MV-4-11 (cell line): Measurements from ENCODE around the gene TMPRSS11F.

ENCODE experiments used
- DNase-seq: peaks from one replicate; lab custom pipeline; 2025; lab: John Stamatoyannopoulos, UW

The TMPRSS11F gene

DNA sequence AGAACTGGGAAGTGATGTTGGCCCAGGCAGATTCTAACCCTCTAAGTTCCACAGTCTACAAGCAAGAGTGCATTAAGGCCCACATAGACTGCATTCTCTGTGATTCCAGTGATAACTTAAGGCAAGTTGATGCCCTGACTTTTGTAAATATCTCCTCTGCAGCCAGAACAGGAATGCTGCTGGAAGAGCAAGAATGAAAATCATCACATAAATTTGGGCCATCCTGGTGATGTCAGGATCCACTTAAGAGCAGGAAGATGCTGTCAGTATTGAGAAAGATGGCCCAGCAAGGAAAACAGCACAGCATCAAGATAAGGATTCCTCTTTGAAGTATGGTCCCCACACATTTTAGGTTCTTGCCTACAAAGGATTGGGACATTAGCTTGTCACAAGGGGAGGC is 52.4 kb downstream of the TMPRSS11F start:
- DNase-seq: no peak

- DNase-seq: no peak
Measured at GRCh38 chr4:68076194-68076593, 53.5 kb downstream of the TMPRSS11F start.

DNA sequence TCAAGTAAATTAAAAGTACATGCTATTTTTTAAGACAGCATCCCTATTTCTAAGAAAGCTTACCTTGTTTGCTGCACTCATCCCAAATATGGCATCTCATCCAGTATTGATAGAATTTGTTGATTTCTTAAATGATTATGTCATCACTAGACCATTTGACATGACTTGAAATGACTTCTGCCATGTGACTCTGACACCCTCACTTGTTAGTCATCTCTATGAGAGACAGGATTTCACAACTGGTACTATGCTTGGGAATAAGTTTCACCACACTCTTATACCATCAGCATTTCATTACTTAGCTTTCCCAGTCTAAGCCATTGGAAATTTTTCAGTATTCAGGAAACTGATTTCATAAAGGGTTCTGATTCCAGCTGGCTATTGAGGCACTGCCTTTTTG is 55.3 kb downstream of the TMPRSS11F start:
- peak; percentile 29 for DNase-seq

DNA sequence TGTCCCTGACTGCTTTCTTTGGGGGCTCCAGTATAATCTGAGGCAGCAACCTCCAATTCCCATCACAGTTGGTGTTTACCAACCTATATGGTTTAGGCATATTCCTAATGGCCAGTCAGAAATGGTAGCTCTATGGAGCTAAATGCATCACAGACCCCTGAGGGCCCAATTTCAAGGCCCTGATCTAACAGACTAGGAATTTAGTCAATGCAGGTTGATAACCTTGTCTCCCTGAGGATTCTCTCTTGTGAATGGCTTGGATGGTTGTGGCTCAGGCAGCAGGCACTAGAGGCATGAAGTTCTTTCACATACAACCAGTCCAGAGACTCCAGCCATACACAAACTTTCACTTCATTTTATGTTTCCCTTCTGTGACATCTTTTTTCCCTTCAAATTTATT is 59.4 kb downstream of the TMPRSS11F start:
- no peak for DNase-seq

- DNase-seq: no peak
Measured at GRCh38 chr4:68062501-68062900, 67.2 kb downstream of the TMPRSS11F start.

GRCh38 chr4:68038272-68038671 is 91.4 kb downstream of the TMPRSS11F start:
- no peak for DNase-seq

DNA sequence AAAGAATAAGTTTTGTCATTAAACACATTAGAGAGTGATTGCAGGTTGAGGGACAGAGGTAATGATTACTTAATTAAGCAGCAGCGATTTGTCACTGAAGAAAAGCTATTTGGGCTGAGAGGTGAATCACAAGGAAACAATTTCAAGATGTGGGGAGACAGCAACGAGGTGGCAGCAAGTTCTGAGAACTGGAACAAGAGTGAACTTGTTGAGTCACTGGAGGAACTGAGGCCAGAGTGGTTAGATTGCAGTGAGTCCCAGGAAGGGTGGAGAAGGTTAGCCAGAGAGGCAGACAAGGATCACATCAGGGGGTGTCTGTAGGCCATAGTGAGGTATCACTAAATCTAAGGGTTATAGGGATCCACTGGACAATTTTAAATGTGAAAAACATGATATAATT is 108.5 kb downstream of the TMPRSS11F start:
- no peak for DNase-seq

DNA sequence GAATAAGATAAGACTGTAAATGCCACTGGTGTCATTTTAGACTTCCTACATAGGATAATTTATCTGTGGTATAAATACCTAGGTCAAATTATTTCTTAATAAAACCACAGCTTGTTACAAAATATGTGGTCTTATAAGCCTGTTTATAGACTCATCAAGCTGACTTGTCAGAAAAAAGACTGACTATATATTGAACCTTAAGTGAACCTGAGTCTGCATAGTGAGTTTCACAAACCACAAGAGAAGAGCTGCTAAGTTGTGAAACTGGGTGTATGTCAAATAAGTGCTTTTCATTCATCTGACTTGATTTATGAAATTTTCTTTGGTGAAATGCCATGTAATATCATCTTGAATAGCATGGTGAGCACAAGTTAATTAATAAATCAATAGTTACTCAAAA is 118.0 kb downstream of the TMPRSS11F start:
- DNase-seq: no peak
